ENCODE measurements around the gene COMT.

COMT gene

GRCh38 chr22:19972652-19973550 lies 31.3 kb downstream of the COMT start:
- no peak overlapping the region for H3K4me3 ChIP-seq (ENCODE audit: low read depth, low read length)
- no peaks in the 10 kb centered on the region for H3K27me3 ChIP-seq (ENCODE audit: insufficient read depth, low read length)
- H3K4me1 ChIP-seq (ENCODE audit: control insufficient read depth, insufficient read depth, low read length, unreplicated experiment), result no peaks in the 10 kb centered on the region
- no peaks in the 10 kb centered on the region for H3K79me2 ChIP-seq (ENCODE audit: control insufficient read depth, insufficient read depth, low read length, unreplicated experiment)
- H3K36me3 ChIP-seq (ENCODE audit: insufficient read depth, low read length), result no peaks in the 10 kb centered on the region
- no peak overlapping the region for H3K27ac ChIP-seq (ENCODE audit: low read depth, low read length)
- H2AFZ ChIP-seq (ENCODE audit: low read length, unreplicated experiment), result no peak overlapping the region

DNA sequence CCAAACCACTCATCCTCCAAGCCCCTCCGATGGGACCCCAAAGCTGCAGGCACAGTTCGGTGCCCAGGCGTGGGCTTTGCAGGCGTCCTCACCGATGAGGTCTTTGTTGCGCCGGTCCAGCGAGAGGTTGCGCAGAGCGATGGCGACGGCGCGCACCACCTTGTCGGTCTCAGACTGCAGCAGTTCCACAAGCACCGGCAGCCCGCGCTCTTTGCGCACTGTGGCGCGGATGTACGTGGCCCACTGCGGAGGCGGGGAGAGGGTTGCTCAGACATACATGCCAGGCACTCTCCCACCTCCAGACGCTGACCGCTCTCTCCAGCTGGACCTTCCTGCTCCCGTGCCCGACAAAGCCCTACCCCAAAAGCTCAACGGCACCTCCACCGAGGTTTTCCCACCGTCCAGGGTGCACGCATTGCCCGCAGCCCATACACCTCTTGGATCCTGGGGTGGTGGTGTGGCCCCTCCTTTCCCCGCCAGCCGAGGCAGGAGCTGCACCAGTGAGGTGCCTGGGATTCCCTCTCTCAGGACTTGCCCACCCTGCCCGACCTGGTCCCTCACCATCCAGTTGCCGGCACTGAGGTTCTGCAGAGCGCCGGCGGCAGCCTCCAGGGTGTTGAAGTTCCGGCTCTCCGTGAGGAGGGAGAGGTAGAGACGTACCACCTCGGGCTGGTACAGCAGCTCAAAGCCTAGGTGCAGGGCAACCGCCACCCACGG lies 32.1 kb downstream of the COMT start:
- Histone ChIP-seq H3K79me2 (ENCODE audit: control insufficient read depth, insufficient read depth, low read length, unreplicated experiment) (no peaks in the 10 kb centered on the region), H3K36me3 (ENCODE audit: insufficient read depth, low read length) (no peaks in the 10 kb centered on the region), H3K27ac (ENCODE audit: low read depth, low read length) (no peak overlapping the region), H2AFZ (ENCODE audit: low read length, unreplicated experiment) (no peak overlapping the region), H3K27me3 (ENCODE audit: insufficient read depth, low read length) (no peaks in the 10 kb centered on the region), H3K4me1 (ENCODE audit: control insufficient read depth, insufficient read depth, low read length, unreplicated experiment) (no peaks in the 10 kb centered on the region), H3K4me3 (ENCODE audit: low read depth, low read length) (no peak overlapping the region)

DNA sequence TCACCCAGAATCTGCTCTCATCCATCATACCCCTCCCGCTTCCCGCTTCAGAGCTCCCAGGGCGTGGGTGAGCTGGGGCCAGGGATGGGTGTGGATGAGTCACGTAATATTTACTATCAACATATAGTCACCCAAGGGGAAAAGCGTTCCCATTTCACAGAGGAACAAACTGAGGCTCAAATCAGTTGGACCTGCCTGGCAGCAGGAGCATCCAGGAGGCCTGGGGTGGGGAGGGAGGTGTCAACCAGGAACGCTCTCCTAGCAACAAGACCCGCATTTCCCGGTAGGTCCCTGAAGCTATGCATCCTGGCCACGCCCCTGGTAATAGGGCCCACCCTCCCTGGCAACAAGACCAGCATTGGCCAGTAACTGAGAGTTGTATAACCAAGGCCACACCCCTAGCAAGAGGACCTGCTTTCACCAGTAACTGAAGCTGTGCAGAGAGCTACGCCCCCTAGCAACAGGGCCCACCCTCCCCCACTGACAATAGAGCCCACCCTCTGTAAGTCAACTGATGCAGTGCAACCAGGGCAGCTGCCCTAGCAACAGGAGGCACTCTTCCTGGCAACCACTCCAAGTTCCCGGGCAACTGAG lies 32.8 kb downstream of the COMT start:
- Histone ChIP-seq H3K27me3 (ENCODE audit: insufficient read depth, low read length) (no peaks in the 10 kb centered on the region), H3K36me3 (ENCODE audit: insufficient read depth, low read length) (no peaks in the 10 kb centered on the region), H3K79me2 (ENCODE audit: control insufficient read depth, insufficient read depth, low read length, unreplicated experiment) (no peaks in the 10 kb centered on the region), H3K4me3 (ENCODE audit: low read depth, low read length) (no peak overlapping the region), H2AFZ (ENCODE audit: low read length, unreplicated experiment) (no peak overlapping the region), H3K27ac (ENCODE audit: low read depth, low read length) (no peak overlapping the region), H3K4me1 (ENCODE audit: control insufficient read depth, insufficient read depth, low read length, unreplicated experiment) (no peaks in the 10 kb centered on the region)

DNA sequence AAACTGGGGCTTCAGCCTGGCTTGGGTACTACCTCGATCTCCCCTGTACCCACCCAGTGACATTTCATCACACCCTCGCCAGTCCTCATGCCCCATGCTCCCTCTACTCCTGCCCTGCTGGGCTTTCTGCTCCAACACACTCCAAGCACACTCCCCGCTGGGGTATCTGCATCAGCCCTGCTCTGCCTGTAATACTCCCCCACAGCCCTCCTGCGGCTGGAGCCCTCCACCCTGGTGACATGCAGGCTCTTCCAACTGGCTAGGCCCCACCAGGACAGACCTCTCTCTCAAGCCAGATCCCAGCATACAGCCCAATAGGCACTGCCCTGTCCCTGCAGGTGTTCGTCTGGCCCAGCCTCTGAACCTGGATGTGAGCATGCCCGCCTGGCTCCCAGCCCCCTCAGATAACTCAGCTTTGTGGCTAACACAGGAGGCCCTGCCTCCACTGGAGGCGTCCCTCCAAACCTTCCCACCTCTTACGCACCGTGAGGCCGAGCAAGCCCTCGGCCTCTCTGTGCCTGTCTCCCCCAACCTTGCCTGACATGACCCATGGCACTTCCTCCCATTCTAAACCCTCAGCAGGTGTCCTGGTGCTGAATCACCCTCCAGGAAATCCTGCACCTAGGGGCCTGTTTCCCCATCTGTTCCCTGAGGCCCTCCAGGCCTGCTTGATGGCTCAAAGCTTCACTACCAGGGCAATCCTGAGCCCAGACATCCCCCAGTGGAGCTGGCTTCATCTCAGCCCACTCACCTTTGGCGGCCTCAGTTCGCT lies 33.5 kb downstream of the COMT start:
- no peak overlapping the region for H3K27ac ChIP-seq (ENCODE audit: low read depth, low read length)

GRCh38 chr22:19975707-19976035 lies 34.1 kb downstream of the COMT start:
- H3K27ac ChIP-seq (ENCODE audit: low read depth, low read length), result no peak overlapping the region
- no peaks in the 10 kb centered on the region for H3K27me3 ChIP-seq (ENCODE audit: insufficient read depth, low read length)
- H3K36me3 ChIP-seq (ENCODE audit: insufficient read depth, low read length), result no peaks in the 10 kb centered on the region
- H3K79me2 ChIP-seq (ENCODE audit: control insufficient read depth, insufficient read depth, low read length, unreplicated experiment), result no peaks in the 10 kb centered on the region
- no peak overlapping the region for H2AFZ ChIP-seq (ENCODE audit: low read length, unreplicated experiment)
- H3K4me3 ChIP-seq (ENCODE audit: low read depth, low read length), result no peak overlapping the region
- H3K4me1 ChIP-seq (ENCODE audit: control insufficient read depth, insufficient read depth, low read length, unreplicated experiment), result no peaks in the 10 kb centered on the region

More for the DNA sequence above, 33.5 kb downstream of the COMT start:
- Histone ChIP-seq H3K79me2 (ENCODE audit: control insufficient read depth, insufficient read depth, low read length, unreplicated experiment) (no peaks in the 10 kb centered on the region), H3K4me1 (ENCODE audit: control insufficient read depth, insufficient read depth, low read length, unreplicated experiment) (no peaks in the 10 kb centered on the region), H3K27me3 (ENCODE audit: insufficient read depth, low read length) (no peaks in the 10 kb centered on the region), H3K4me3 (ENCODE audit: low read depth, low read length) (no peak overlapping the region), H3K36me3 (ENCODE audit: insufficient read depth, low read length) (no peaks in the 10 kb centered on the region), H2AFZ (ENCODE audit: low read length, unreplicated experiment) (no peak overlapping the region)

DNA sequence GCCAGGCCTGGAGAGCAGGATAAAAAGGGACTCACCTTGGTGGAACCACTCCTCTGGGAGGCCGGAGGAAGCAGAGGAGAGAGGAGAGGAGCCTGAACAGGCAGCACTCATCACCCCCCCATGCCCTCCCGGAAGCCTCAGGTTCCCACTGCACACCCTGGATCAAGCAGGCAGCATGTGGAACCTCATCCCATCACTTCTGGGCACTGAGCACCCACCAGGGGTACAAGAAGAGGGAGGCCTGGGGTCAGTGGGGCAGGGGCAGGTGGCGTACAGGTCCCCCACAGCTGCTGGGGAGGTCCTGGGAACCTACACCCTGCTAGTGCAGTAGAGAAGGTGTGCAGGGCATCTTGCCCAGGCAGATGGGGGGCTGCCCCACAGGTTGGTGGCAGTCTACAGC lies 35.1 kb downstream of the COMT start:
- Histone ChIP-seq H3K79me2 (ENCODE audit: control insufficient read depth, insufficient read depth, low read length, unreplicated experiment) (no peaks in the 10 kb centered on the region), H3K27ac (ENCODE audit: low read depth, low read length) (no peak overlapping the region), H3K4me1 (ENCODE audit: control insufficient read depth, insufficient read depth, low read length, unreplicated experiment) (no peaks in the 10 kb centered on the region), H3K36me3 (ENCODE audit: insufficient read depth, low read length) (no peaks in the 10 kb centered on the region), H3K27me3 (ENCODE audit: insufficient read depth, low read length) (no peaks in the 10 kb centered on the region), H2AFZ (ENCODE audit: low read length, unreplicated experiment) (no peak overlapping the region), H3K4me3 (ENCODE audit: low read depth, low read length) (no peak overlapping the region)

GRCh38 chr22:19977296-19978243 lies 36.0 kb downstream of the COMT start:
- Histone ChIP-seq H3K79me2 (ENCODE audit: control insufficient read depth, insufficient read depth, low read length, unreplicated experiment) (no peaks in the 10 kb centered on the region), H3K27ac (ENCODE audit: low read depth, low read length) (no peak overlapping the region), H3K4me3 (ENCODE audit: low read depth, low read length) (no peak overlapping the region), H2AFZ (ENCODE audit: low read length, unreplicated experiment) (no peak overlapping the region), H3K36me3 (ENCODE audit: insufficient read depth, low read length) (no peaks in the 10 kb centered on the region), H3K27me3 (ENCODE audit: insufficient read depth, low read length) (no peaks in the 10 kb centered on the region), H3K4me1 (ENCODE audit: control insufficient read depth, insufficient read depth, low read length, unreplicated experiment) (no peaks in the 10 kb centered on the region)

DNA sequence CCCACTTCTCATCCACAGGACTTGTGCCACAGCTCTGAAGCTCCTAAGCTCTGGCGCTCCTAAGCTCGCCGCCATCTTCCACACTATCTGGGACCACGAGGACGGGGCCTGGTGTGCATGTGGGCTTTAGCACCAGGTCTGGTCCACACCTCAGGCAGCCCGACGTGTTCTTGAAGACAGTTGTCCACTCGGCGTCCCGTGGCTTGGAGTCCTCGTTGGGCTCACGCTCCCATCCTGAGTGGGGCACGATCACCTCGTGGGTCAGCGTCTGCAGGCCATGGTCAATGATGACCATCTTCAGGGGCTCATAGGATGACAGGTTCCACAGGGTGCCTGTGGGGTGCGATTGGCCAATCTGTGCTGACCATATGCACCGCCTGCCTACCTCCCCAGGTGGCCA lies 37.2 kb downstream of the COMT start:
- H3K79me2 ChIP-seq (ENCODE audit: control insufficient read depth, insufficient read depth, low read length, unreplicated experiment), result no peaks in the 10 kb centered on the region
- no peak overlapping the region for H2AFZ ChIP-seq (ENCODE audit: low read length, unreplicated experiment)
- H3K4me1 ChIP-seq (ENCODE audit: control insufficient read depth, insufficient read depth, low read length, unreplicated experiment), result peaks cover 3% of the 10 kb centered on the region
- H3K27ac ChIP-seq (ENCODE audit: low read depth, low read length), result no peak overlapping the region
- no peak overlapping the region for H3K4me3 ChIP-seq (ENCODE audit: low read depth, low read length)
- no peaks in the 10 kb centered on the region for H3K36me3 ChIP-seq (ENCODE audit: insufficient read depth, low read length)
- no peaks in the 10 kb centered on the region for H3K27me3 ChIP-seq (ENCODE audit: insufficient read depth, low read length)

DNA sequence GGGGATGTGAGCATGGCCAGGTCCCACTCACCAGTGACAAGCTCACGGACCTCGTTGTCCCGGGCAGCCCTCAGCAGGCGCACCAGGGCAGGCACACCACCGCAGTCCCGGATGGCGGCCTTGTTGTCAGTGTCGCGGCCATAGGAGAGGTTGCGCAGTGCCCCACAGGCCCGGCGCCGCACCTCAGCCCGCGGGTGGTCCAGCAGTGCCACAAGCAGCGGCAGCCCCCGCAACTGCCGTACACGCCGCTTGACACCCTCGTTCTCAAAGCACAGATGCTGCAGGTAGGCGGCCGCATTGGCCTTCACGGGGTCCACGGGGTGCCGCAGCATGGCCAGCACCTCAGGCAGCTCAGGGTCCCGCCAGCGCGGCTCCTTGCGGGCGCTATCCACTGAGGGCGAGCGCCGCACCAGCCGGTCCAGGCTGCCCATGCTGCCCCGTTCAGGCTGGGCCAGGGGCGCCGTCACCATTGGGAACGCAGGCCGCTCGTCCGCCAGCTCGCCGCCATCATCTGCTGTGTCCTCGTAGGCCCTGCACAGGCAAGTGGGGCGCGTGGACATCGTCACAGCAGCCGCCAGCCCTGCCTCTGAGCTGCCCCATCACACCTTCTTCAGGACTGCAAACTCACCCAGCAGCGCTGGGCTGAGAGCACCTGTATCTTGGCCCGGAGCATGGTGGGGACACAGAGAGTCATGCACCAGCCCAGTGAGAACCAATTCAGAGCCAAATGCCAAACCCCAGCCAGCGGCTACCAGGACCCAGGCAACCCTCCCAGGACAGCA lies 38.3 kb downstream of the COMT start:
- no peak overlapping the region for H3K27ac ChIP-seq (ENCODE audit: low read depth, low read length)
- no peak overlapping the region for H3K4me3 ChIP-seq (ENCODE audit: low read depth, low read length)

More for the DNA sequence above, 38.3 kb downstream of the COMT start:
- peaks cover 12% of the 10 kb centered on the region for H3K4me1 ChIP-seq (ENCODE audit: control insufficient read depth, insufficient read depth, low read length, unreplicated experiment)
- H2AFZ ChIP-seq (ENCODE audit: low read length, unreplicated experiment), result no peak overlapping the region
- H3K36me3 ChIP-seq (ENCODE audit: insufficient read depth, low read length), result no peaks in the 10 kb centered on the region
- H3K27me3 ChIP-seq (ENCODE audit: insufficient read depth, low read length), result no peaks in the 10 kb centered on the region
- H3K79me2 ChIP-seq (ENCODE audit: control insufficient read depth, insufficient read depth, low read length, unreplicated experiment), result no peaks in the 10 kb centered on the region

Data from ACC112 (cell line).